NT2/D1 (cell line): ENCODE measurements around the gene FBXL17.

Source experiments
- SUZ12 ChIP-seq: IDR thresholded peaks from 2 replicates; pipeline ENCODE4 v1.6.1; 2011; ENCODE audit not compliant: insufficient read length, insufficient read depth; ENCODE audit errors: extremely low read depth
- YY1 ChIP-seq: IDR thresholded peaks from 2 replicates; pipeline ENCODE4 v1.6.1; 2011; ENCODE audit not compliant: insufficient read length, insufficient read depth

- TF ChIP-seq SUZ12 (no peak), YY1 (no peak)
These were observed 60.6 kb downstream of the FBXL17 start for GRCh38 chr5:108321341-108321740.
